Activated T-cell treated with anti-CD3 and anti-CD28 coated beads for 48 hours (primary cell): ENCODE measurements around the gene TMEM204.
"Not testable (repeated sequence)": the region's sequence is repeated elsewhere in the genome, so short reads cannot be mapped to it uniquely, and the experiment has no call there.

ENCODE experiments used
- DNase-seq: peaks from one replicate; pipeline ENCODE4 v3.0.0-alpha.2; 2020; ENCODE audit warnings: low read depth

The TMEM204 gene

GRCh38 chr16:1595511-1595910 lies 62.0 kb downstream of the TMEM204 start:
- DNase-seq = not testable (repeated sequence)

DNA sequence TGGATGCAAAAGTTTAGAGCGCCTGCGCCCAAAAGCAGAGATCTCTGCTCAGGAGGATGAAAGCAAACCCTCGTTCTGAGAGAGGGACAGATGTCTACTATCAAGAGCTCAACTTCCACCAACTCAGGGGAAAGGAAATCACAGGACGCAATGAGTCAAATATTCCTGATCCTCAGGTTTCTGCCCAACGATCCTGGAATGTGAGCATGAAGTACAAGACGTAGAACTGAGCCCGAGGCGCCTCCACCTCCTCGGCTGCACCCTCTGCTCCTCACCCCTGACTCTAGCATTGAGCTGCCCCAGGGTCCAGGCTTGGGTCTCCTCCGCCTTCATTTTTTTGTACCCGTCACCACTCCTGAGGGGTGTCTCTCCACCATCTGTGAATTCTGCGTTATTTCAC lies 63.0 kb downstream of the TMEM204 start:
- DNase-seq = no peak

DNA sequence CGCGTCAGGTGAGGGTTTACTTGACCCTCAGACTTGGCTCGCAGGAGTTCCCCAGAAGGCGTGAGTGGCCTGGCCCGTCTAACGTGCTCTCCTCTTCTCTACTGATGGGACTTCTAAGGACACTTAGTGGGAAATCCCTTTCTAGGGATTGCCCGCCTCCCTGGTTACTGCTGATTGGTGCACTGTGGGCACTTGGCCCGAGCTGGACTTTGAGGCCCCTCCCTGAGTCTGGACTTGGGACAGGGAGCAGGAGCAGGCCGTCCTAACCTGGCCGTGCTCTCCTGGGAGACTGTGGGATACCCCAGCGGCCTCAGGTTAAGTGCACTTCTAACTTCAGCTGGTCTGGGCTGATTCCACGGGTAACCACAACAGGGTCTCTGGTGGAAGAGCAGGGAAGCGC lies 63.7 kb downstream of the TMEM204 start:
- no peak for DNase-seq

- DNase-seq = no peak
Observed at GRCh38 chr16:1601031-1601430, 67.6 kb downstream of the TMEM204 start.

GRCh38 chr16:1601489-1601888 lies 68.0 kb downstream of the TMEM204 start:
- no peak for DNase-seq

- DNase-seq = no peak
Observed at GRCh38 chr16:1602285-1602684, 68.8 kb downstream of the TMEM204 start.
